ENCODE data around the gene AGBL3.

DNA sequence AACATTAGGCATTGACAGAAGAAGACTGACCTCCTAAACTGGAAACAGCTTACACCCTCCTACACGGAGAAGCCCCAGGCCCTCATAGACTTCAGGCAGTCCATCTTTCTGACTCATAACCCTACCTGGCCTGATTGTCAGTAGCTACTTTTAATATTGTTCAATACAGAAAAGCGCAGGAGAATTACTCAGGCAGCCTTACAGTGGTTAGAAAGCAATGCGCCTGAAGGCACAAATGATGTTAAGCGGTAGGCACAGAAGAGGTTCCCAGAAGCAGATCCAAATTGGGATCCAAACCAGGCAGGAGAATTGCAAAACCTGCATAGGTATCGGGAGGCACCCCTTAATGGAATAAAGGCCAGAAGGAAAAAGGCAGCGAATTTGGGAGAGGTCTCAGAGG lies 189.6 kb downstream of the AGBL3 start:
- no peak for TF ChIP-seq EP300 (IDR thresholded peaks at IDR 0.05; ENCODE audit: borderline replicate concordance)
- no peak for TF ChIP-seq RAD21 (IDR thresholded peaks at IDR 0.05; ENCODE audit: low read depth)
- no peak for TF ChIP-seq TCF12 (IDR thresholded peaks at IDR 0.05; ENCODE audit: low read depth)

Measured in Ishikawa (cell line).